Activated T-cell treated with anti-CD3 and anti-CD28 coated beads, Interleukin-2, amount 50 U/mL, for 1 hour (primary cell): ENCODE measurements around the gene SLC4A4.

Source experiments
- DNase-seq: peaks from one replicate; pipeline ENCODE4 v3.0.0-alpha.2; 2020

SLC4A4 gene

DNA sequence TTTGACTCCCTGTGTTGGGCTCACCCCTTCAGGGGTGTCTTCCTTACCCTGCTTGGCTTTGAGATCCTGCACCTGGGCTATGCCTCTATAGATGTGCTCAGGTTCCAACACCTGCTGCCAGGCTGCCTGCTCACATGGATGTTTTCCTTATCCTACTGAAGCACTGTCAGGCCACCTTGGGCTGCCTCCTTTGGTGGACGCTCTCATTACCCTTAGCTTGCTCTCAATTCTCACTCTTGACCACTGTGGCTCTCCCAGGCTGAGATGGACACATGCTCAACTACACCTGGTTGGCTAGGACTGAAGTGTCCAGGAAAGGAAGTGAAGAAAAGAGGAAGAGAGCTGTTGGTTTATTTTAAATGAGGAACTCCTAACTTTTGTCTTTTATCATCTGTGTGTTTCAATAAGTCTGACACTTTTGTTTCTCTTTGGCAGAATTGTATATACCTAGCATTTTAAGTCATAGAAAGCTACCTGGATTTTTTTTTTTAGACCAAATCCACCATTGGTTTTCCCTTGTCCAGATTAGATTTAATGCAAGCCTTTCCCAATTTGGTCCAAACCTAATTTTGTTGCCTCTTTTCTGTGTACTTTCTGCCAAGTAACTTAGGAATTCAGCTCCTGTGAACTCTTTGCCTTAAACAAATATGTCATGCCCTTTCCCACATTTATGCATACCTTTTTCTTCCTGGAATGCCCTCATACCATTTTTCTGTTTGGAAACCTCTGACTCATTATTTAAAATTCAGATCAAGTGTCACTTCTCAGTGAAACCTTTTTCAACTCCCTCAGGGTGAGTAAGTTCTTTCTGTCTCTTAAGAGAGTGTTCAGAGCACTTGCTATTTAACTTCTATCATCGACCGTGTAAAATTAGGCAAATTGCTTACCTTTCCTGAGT, 269.2 kb downstream of the SLC4A4 start:
- no peak for DNase-seq

GRCh38 chr4:71608678-71609071, 269.9 kb downstream of the SLC4A4 start:
- no peak for DNase-seq

GRCh38 chr4:71609167-71609566, 270.3 kb downstream of the SLC4A4 start:
- no peak for DNase-seq

GRCh38 chr4:71609651-71610050, 270.8 kb downstream of the SLC4A4 start:
- no peak for DNase-seq

GRCh38 chr4:71614621-71615020, 275.8 kb downstream of the SLC4A4 start:
- no peak for DNase-seq

DNA sequence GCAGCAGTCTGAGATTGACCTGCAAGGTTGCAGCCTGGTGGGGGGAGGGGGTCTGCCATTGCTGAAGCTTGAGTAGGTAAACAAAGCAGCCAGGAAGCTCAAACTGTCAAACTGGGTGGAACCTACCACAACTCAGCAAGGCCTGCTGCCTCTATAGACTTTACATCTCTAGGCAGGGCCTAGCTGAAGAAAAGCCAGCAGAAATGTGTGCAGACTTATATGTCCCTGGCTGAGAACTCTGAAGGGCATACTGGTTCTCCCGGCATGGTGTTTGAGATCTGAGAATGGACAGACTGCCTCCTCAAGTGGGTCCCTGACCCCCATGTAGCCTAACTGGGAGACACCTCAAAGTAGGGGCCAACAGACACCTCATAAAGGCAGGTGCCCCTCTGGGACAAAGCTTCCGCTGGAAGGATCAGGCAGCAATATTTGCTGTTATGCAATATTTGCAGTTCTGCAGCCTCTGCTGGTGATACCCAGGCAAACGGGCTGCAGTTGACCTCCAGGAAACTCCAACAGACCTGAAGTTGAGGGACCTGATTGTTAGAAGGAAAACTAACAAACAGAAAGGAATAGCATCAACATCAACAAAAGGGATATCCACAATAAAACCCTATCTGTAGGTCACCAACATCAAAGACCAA, 277.5 kb downstream of the SLC4A4 start:
- DNase-seq: no peak
